GM12864 (cell line): Measurements from ENCODE around the gene LILRA5.
"Not testable (repeated sequence)": the region's sequence is repeated elsewhere in the genome, so short reads cannot be mapped to it uniquely, and the experiment has no call there.

ENCODE experiments used
- DNase-seq: peaks from one replicate; pipeline ENCODE4 v3.0.0-alpha.2; 2011; ENCODE audit warnings: low read depth
- H3K4me3 ChIP-seq: 2 replicates; pipeline ENCODE4 v1.5.1; 2011; ENCODE audit warnings: mild to moderate bottlenecking, low read depth, low read length, control low read depth
- TF ChIP-seq, protein P1 (sequence below): IDR thresholded peaks from 2 replicates; pipeline ENCODE4 v1.5.1; 2011; ENCODE audit warnings: low read depth, mild to moderate bottlenecking, moderate library complexity, low read length, control low read depth, inconsistent platforms; ENCODE audit errors: missing control alignments

The LILRA5 gene

DNA sequence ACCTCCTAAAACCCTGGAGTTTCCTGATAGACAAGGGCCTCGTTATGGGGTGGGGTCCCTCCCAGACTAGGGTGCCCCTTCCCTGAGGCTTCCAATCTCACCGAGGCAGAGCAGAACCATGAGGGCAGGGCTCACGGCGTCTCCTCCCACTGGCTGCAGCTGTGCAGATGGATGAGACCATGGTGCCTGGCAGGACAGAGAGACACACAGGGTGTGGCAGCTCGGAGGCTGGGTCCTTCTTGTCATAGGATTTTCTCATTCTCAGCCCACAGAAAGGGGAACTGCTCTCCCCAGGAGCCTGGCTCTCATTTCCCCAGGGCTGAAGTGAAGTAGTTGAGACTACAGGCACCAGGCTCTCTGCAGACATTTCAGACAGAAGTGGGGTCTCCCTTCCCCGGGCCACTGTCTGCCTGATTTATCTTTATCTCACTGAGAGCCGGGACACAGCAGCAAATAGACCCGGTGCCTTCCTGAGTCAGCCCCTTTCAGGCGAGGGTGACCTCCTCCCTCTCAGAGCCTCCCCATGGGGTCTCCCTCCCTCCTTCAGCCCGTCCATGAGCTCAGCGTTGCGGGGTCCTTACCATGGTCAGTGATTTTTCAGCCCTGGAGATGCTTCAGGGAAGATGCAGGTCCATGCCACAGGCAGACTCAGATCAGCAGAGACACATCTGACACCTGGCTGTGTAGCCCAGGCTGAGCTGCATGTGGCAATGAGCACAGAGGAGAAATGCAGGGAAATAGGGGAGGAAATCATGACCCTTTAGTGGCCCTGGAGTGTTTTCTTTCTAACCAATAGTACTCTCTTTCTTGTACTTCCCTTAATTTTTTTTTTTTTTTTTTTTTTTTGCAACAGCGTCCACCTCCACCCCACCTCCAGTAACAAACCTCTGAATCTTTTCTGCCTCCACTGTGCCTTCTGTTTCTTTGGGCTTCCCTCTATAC is at the start of gene LILRA5:
Gene LILRA5, minus strand, starts transcription at position 731 of the 942 bp plus-strand sequence. Its CDS starts 147 bp downstream, at position 584.
- no peak within 1 kb of the TSS for H3K4me3 ChIP-seq
- TF ChIP-seq, protein P1, sequence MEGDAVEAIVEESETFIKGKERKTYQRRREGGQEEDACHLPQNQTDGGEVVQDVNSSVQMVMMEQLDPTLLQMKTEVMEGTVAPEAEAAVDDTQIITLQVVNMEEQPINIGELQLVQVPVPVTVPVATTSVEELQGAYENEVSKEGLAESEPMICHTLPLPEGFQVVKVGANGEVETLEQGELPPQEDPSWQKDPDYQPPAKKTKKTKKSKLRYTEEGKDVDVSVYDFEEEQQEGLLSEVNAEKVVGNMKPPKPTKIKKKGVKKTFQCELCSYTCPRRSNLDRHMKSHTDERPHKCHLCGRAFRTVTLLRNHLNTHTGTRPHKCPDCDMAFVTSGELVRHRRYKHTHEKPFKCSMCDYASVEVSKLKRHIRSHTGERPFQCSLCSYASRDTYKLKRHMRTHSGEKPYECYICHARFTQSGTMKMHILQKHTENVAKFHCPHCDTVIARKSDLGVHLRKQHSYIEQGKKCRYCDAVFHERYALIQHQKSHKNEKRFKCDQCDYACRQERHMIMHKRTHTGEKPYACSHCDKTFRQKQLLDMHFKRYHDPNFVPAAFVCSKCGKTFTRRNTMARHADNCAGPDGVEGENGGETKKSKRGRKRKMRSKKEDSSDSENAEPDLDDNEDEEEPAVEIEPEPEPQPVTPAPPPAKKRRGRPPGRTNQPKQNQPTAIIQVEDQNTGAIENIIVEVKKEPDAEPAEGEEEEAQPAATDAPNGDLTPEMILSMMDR: no peak
- no peak for DNase-seq

DNA sequence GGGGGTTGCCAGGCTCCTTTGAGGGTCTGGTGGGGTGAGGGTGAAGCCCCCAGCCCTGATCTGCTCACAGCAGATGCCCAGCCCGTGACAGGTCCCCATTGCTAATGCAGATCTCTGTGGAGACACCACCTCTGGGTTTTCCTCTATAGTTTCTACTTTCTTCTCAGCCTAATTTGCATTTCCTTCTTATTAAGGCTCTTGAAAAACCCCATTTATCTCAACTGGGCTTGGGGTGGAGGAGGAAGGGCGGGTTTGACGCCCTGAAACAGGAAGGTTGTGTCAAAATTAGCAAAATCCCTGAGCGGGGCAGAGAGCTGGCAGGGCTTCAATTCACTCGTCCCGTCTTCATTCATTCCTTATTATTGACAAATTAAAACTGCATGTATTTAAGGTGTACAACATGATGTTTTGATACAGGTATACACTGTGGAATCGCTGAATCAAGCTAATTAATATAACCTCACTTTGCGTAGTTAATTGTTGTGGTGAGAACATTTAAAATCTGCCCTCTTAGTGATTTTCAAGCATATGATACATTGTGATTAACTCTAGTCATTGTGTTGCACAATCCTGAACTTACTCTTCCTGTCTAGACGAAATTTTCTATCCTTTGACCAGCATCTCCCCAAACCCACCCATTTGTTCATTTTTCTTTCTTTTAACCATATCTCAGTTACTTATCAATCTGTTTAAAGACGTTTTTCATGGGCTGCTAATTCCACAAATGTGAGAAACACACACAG is 48.9 kb upstream of the LILRA5 start:
- not testable (repeated sequence) for DNase-seq, H3K4me3 ChIP-seq

GRCh38 chr19:54359149-54359820 is 46.3 kb upstream of the LILRA5 start:
- TF ChIP-seq, protein P1: peak; percentile 35
- H3K4me3 ChIP-seq, DNase-seq: not testable (repeated sequence)

- TF ChIP-seq, protein P1: no peak
- DNase-seq: no peak
- H3K4me3 ChIP-seq: no peak overlapping the region
Measured at GRCh38 chr19:54357381-54357780, 44.4 kb upstream of the LILRA5 start.

- TF ChIP-seq, protein P1: no peak
Measured at GRCh38 chr19:54356444-54357056, 43.6 kb upstream of the LILRA5 start.

DNA sequence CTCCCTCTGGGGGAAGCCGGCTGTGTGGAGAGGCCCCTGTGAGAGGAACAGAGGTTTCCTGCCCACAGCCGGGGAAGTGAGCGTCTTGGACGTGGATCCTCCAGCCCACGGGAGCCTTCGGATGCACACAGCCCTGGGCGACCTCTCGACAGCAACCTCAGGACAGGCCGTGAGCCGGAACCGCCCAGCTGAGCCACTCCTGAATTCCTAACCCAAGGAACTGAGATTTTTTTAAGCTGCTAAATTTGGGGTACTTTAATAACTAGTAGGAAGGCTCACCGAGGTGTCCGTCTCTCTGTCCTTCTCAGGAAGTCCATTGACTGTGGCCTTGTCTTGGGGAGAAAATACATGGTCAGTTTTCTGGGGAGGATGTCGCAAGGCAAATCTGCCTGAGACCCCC is 42.7 kb upstream of the LILRA5 start:
- DNase-seq: no peak

More at GRCh38 chr19:54356444-54357056, 43.6 kb upstream of the LILRA5 start:
- H3K4me3 ChIP-seq: no peak overlapping the region
- no peak for DNase-seq

More for the DNA sequence above, 42.7 kb upstream of the LILRA5 start:
- TF ChIP-seq, protein P1: no peak
- H3K4me3 ChIP-seq: no peak overlapping the region
